Measurements from ENCODE around the gene TRIM15. TPM values are rescaled to one million over a fixed set of nuclear protein-coding genes. Genes with fewer than 3 reads are reported as not detected.

The TRIM15 gene
- polyA plus RNA-seq, 12 donors: not detected

Other genes with a start within 250 kb of the TRIM15 start
- gene HLA-A, start 221.0 kb upstream of the TRIM15 start, polyA plus RNA-seq (ENCODE audit: insufficient read length in 12 of 12): 100 to 1,000 TPM in 6 of 12 donors, 10 to 100 TPM in 5, not detected in 1; 45.1 to 155 (median 101) TPM
- gene POLR1H, start 102.3 kb upstream of the TRIM15 start, polyA plus RNA-seq (ENCODE audit: insufficient read length in 12 of 12): 10 to 100 TPM in 11 of 12 donors, not detected in 1; 17.4 to 30.2 (median 21.6) TPM
- gene PPP1R11, start 96.3 kb upstream of the TRIM15 start, polyA plus RNA-seq (ENCODE audit: insufficient read length in 12 of 12): 10 to 100 TPM in 11 of 12 donors, not detected in 1; 30.6 to 69.3 (median 37.6) TPM
- 1 to 10 TPM in 3 of 12 donors, under 1 TPM in 7, not detected in 2; 0.29 to 5.0 (median 0.63) TPM for gene RNF39, start 87.8 kb upstream of the TRIM15 start, polyA plus RNA-seq (ENCODE audit: insufficient read length in 12 of 12)
- under 1 TPM in 2 of 12 donors, not detected in 10; 0.23 to 0.48 TPM for gene TRIM31, start 50.5 kb upstream of the TRIM15 start, polyA plus RNA-seq (ENCODE audit: insufficient read length in 12 of 12)
- under 1 TPM in 1 of 12 donors, not detected in 11; 0.13 TPM for gene TRIM40, start 27.4 kb upstream of the TRIM15 start, polyA plus RNA-seq (ENCODE audit: insufficient read length in 12 of 12)
- 1 to 10 TPM in 1 of 12 donors, under 1 TPM in 9, not detected in 2; 0.15 to 1.9 (median 0.45) TPM for gene TRIM10, start 2.3 kb upstream of the TRIM15 start, polyA plus RNA-seq (ENCODE audit: insufficient read length in 12 of 12)
- gene TRIM26, start 49.9 kb downstream of the TRIM15 start, polyA plus RNA-seq (ENCODE audit: insufficient read length in 12 of 12): 10 to 100 TPM in 11 of 12 donors, not detected in 1; 12.6 to 33.8 (median 15.0) TPM
- 10 to 100 TPM in 1 of 12 donors, 1 to 10 TPM in 10, not detected in 1; 6.0 to 11.8 (median 7.5) TPM for gene TRIM39, start 163.4 kb downstream of the TRIM15 start, polyA plus RNA-seq (ENCODE audit: insufficient read length in 12 of 12)
- 10 to 100 TPM in 11 of 12 donors, not detected in 1; 13.3 to 40.3 (median 16.1) TPM for gene RPP21, start 181.6 kb downstream of the TRIM15 start, polyA plus RNA-seq (ENCODE audit: insufficient read length in 12 of 12)

All from muscle of arm (tissue), 12 donors.